ENCODE results near the gene NPAS3.

- TF ChIP-seq POLR2A (IDR thresholded peaks at IDR 0.05; ENCODE audit: low read depth, low read length), result no peak
- no peak for TF ChIP-seq POLR2AphosphoS5 (IDR thresholded peaks at IDR 0.05; ENCODE audit: low read depth, low read length)
Observed at GRCh38 chr14:33569821-33570687, 631.4 kb downstream of the NPAS3 start.
